ENCODE data around the gene LIN28B.

GRCh38 chr6:105066836-105067235 is 109.9 kb downstream of the LIN28B start:
- no peak for TF ChIP-seq CTCF (IDR thresholded peaks at IDR 0.05; ENCODE audit: borderline replicate concordance, extremely low read depth, low read length, poor library complexity, severe bottlenecking)
- TF ChIP-seq EZH2 (IDR thresholded peaks at IDR 0.05; ENCODE audit: borderline replicate concordance, low read depth, low read length, severe bottlenecking): no peak

All from DND-41 (cell line).